Stomach (tissue), 9 donors: Measurements from ENCODE around the gene DEGS1. TPM values are rescaled to one million over a fixed set of nuclear protein-coding genes. Genes with fewer than 3 reads are reported as not detected.

ENCODE experiments used
- DNase-seq, 2 donors: peaks; one replicate each; pipeline versions ENCODE4 v3.0.0 to v3.0.0-alpha.2; 2013 to 2019
- H3K27ac ChIP-seq, 5 donors: fragments of 200-600 bp in 4 of 5; sonication (generic) in 4 of 5; one replicate each; pipeline ENCODE4 v1.5.1; 2013 to 2019; ENCODE audit warnings: mild to moderate bottlenecking in 1 of 5, moderate library complexity in 1 of 5
- H3K27me3 ChIP-seq, 3 donors: fragments of 200-600 bp; sonication (generic); one replicate each; pipeline ENCODE4 v1.5.1; 2017 to 2019; ENCODE audit warnings: mixed run types in 1 of 3
- H3K36me3 ChIP-seq, 4 donors: fragments of 200-600 bp; sonication (generic); 1 replicate in 3 of 4; 2 replicates in 1 of 4; pipeline ENCODE4 v1.5.1; 2016 to 2019
- H3K4me1 ChIP-seq, 4 donors: fragments of 200-600 bp; sonication (generic); one replicate each; pipeline ENCODE4 v1.5.1; 2016 to 2019
- H3K4me3 ChIP-seq, 4 donors: fragments of 200-600 bp; sonication (generic) in 3 of 4; one replicate each; pipeline ENCODE4 v1.5.1; 2016 to 2019; ENCODE audit warnings: mild to moderate bottlenecking in 1 of 4
- H3K9me3 ChIP-seq, 4 donors: fragments of 200-600 bp; sonication (generic); one replicate each; pipeline ENCODE4 v1.5.1; 2016 to 2019
- EP300 ChIP-seq: sonication (generic); formaldehyde crosslinking; IDR thresholded peaks from one replicate; pipeline ENCODE4 v1.6.1; 2017; ENCODE audit warnings: antibody characterized with exemption
- POLR2A ChIP-seq, 4 donors: fragments of 450-650 bp; IDR thresholded peaks; one replicate each; pipeline ENCODE4 v1.6.1; 2016; ENCODE audit warnings: antibody characterized with exemption in 4 of 4, control low read depth in 2 of 4, mild to moderate bottlenecking in 1 of 4, moderate library complexity in 1 of 4
- POLR2AphosphoS5 ChIP-seq, 3 donors: sonication (generic); formaldehyde crosslinking; IDR thresholded peaks; one replicate each; pipeline ENCODE4 v1.6.1; 2016; ENCODE audit warnings: antibody characterized with exemption in 3 of 3
- WGBS, 5 donors: extraction: QIAGEN DNeasy Blood & Tissue Kit in 3 of 5; methylation state at CpG; one replicate each; pipeline versions ENCODE4 v1.1.5 to v1.1.7; 2013 to 2018; 5-methylcytosine and 5-hydroxymethylcytosine counted together
- intact Hi-C: fragments of 100-400 bp; cut with DNase I; formaldehyde crosslinking; loops from one replicate; pipeline ENCODE4 v1.15.1; 2023; ENCODE audit warnings: low total_unique reads
- polyA plus RNA-seq, 3 donors: library from polyadenylated mRNA; stranded (reverse); fragments of 200-250 nt; gene quantifications; one replicate each; pipeline ENCODE4 v1.2.3, GENCODE V29; 2013
- small RNA-seq, 4 donors: library from RNA; depleted of rRNA; stranded (forward); fragments of <200 nt; gene quantifications; one replicate each; pipeline ENCODE3, GENCODE V24; 2016
- total RNA-seq, 5 donors: library from RNA; depleted of rRNA; stranded (reverse); fragments of >200 nt; gene quantifications; one replicate each; pipeline versions ENCODE4 v1.1.0 to v1.2.3, GENCODE V29; 2014 to 2016
- TF ChIP-seq, protein P1 (sequence below), 7 experiments: fragments of 450-650 bp in 4 of 7; fragments of 200-600 bp in 3 of 7; sonication (generic) in 3 of 7; IDR thresholded peaks; one replicate each; pipeline ENCODE4 v1.5.1; 2016 to 2019; ENCODE audit warnings: antibody characterized with exemption in 7 of 7, control low read depth in 2 of 7, mild to moderate bottlenecking in 1 of 7
- donor health status: healthy with polysubstance abuse.
- donor health status: Bipolar disorder and iron deficiency.
- donor health status: healthy.

DEGS1 gene
- total and polyA plus RNA-seq, 8 donors = 6.4 to 109 (median 41.0) TPM

DNA sequence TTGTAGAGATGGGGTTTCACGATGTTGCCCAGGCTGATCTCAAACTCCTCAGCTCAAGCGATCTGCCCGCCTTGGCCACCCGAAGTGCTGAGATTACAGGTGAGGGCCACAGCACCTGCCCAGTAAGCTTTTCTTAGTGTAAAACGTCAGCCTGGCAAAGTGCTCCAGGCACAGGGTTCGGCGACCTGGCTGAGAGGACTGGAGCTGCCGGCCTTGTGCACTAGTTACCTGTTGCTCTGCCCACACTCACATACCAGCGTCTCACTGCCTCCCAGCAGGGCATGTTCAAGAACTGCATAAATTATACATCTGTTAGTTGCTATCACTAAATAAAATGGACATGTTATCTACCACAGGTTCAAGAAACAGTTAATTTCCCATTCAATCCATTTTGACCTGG lies 55.2 kb downstream of the DEGS1 start:
- TF ChIP-seq, protein P1, sequence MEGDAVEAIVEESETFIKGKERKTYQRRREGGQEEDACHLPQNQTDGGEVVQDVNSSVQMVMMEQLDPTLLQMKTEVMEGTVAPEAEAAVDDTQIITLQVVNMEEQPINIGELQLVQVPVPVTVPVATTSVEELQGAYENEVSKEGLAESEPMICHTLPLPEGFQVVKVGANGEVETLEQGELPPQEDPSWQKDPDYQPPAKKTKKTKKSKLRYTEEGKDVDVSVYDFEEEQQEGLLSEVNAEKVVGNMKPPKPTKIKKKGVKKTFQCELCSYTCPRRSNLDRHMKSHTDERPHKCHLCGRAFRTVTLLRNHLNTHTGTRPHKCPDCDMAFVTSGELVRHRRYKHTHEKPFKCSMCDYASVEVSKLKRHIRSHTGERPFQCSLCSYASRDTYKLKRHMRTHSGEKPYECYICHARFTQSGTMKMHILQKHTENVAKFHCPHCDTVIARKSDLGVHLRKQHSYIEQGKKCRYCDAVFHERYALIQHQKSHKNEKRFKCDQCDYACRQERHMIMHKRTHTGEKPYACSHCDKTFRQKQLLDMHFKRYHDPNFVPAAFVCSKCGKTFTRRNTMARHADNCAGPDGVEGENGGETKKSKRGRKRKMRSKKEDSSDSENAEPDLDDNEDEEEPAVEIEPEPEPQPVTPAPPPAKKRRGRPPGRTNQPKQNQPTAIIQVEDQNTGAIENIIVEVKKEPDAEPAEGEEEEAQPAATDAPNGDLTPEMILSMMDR (IDR thresholded peaks at IDR 0.05) = no peak
- TF ChIP-seq POLR2A (IDR thresholded peaks at IDR 0.05) (no peak), POLR2AphosphoS5 (IDR thresholded peaks at IDR 0.05) (no peak), EP300 (no peak)
- no peak overlapping the region for H3K4me3 ChIP-seq
- 84 to 95% (median 91%) methylated on average over 7 to 9 of the region's 9 CpGs for WGBS, 5 donors

DNA sequence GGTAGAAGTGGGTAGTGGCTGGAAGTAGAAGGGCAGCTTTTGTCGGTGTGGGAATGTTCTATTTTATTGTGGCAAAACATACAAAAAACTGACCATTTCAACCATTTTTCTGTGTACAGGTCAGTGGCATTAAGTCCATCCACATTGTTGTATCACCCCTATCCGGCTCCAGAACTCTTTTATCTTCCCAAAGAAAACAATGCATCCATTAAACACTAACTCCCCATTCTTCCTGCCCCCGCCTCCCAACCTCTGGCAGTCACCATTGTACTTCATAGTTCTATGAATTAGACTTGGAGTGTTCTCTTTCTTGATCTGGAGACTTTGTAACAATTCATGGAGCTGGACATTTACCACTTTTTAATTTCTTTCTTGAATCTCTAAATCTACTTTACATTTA lies 55.7 kb downstream of the DEGS1 start:
- H3K4me3 ChIP-seq = no peak overlapping the region
- TF ChIP-seq EP300 = no peak
- TF ChIP-seq POLR2A (IDR thresholded peaks at IDR 0.05) = no peak
- TF ChIP-seq POLR2AphosphoS5 (IDR thresholded peaks at IDR 0.05) = no peak
- TF ChIP-seq, protein P1 (IDR thresholded peaks at IDR 0.05) = no peak
- H3K36me3 ChIP-seq = peaks cover 0 to 66% (median 65%) of the 10 kb centered on the region in 4 donors
- DNase-seq = no peak
- intact Hi-C loops = no loop called here
- H3K27ac ChIP-seq = no peak overlapping the region
- no peaks in the 10 kb centered on the region for H3K27me3 ChIP-seq
- no peaks in the 10 kb centered on the region for H3K4me1 ChIP-seq
- WGBS, 5 donors = 63 to 79% (median 70%) methylated on average over 3 of the region's 3 CpGs
- H3K9me3 ChIP-seq = no peaks in the 10 kb centered on the region

More for the DNA sequence above, 55.2 kb downstream of the DEGS1 start:
- no peaks in the 10 kb centered on the region for H3K27me3 ChIP-seq
- H3K4me1 ChIP-seq = no peaks in the 10 kb centered on the region
- intact Hi-C loops = no loop called here
- H3K27ac ChIP-seq = no peak overlapping the region
- H3K36me3 ChIP-seq = peaks cover 0 to 69% (median 66%) of the 10 kb centered on the region in 4 donors
- no peak for DNase-seq
- no peaks in the 10 kb centered on the region for H3K9me3 ChIP-seq

Small RNA genes lying within 50 kb of the gene (small RNA-seq; reads per million reads assigned to genes)
- gene AC092809.3 (0 reads per million in 4 donors), gene RF00139 (0 reads per million in 4 donors)

Other genes starting within 250 kb of the DEGS1 start
- gene FBXO28, start 69.1 kb upstream of the DEGS1 start, total RNA-seq = 10 to 100 TPM in 3 of 5 donors, 1 to 10 TPM in 2; 4.6 to 44.2 (median 13.5) TPM
- 1 to 10 TPM; 6.9 to 9.8 (median 7.6) TPM for gene FBXO28, start 69.1 kb upstream of the DEGS1 start, polyA plus RNA-seq
- 10 to 100 TPM; 18.7 to 50.9 (median 43.2) TPM for gene NVL, start 146.9 kb downstream of the DEGS1 start, total RNA-seq
- gene NVL, start 146.9 kb downstream of the DEGS1 start, polyA plus RNA-seq = 10 to 100 TPM; 17.4 to 27.0 (median 18.5) TPM
- 10 to 100 TPM in 4 of 5 donors, 1 to 10 TPM in 1; 3.1 to 45.3 (median 39.3) TPM for gene CNIH4, start 173.6 kb downstream of the DEGS1 start, total RNA-seq
- 10 to 100 TPM; 19.6 to 53.1 (median 37.8) TPM for gene CNIH4, start 173.6 kb downstream of the DEGS1 start, polyA plus RNA-seq